Progenitor cell of endocrine pancreas (in vitro differentiated cells): ENCODE results near the gene LPAR3. TPM values are rescaled to one million over a fixed set of nuclear protein-coding genes. Genes with fewer than 3 reads are reported as not detected.
"Not testable (repeated sequence)": the region's sequence is repeated elsewhere in the genome, so short reads cannot be mapped to it uniquely, and the experiment has no call there.

Experiments
- DNase-seq: peaks from one replicate; pipeline ENCODE4 v3.0.0; 2021; ENCODE audit warnings: low spot score; ENCODE audit not compliant: unreplicated experiment
- H3K27ac Mint-ChIP-seq: 2 replicates; pipeline ENCODE4 v1.8.0; 2021; ENCODE audit warnings: mild to moderate bottlenecking, moderate library complexity, mixed read lengths
- H3K27me3 Mint-ChIP-seq: 2 replicates; pipeline ENCODE4 v1.8.0; 2021; ENCODE audit warnings: mixed read lengths
- H3K36me3 Mint-ChIP-seq: 2 replicates; pipeline ENCODE4 v1.8.0; 2022; ENCODE audit warnings: mixed read lengths; ENCODE audit not compliant: insufficient read depth
- H3K4me1 Mint-ChIP-seq: 2 replicates; pipeline ENCODE4 v1.8.0; 2021; ENCODE audit warnings: low read depth, mixed read lengths
- H3K4me3 Mint-ChIP-seq: 2 replicates; pipeline ENCODE4 v1.8.0; 2021; ENCODE audit warnings: low read depth, mild to moderate bottlenecking, moderate library complexity, mixed read lengths
- H3K9me3 Mint-ChIP-seq: 2 replicates; pipeline ENCODE4 v1.8.0; 2021; ENCODE audit warnings: low read depth, mixed read lengths
- total RNA-seq: library from RNA; stranded (reverse); gene quantifications from 2 replicates; pipeline ENCODE4 v1.2.1, GENCODE V29; 2021
- TF ChIP-seq, protein P1 (sequence below): fragments of 200-600 bp; sonication (generic); IDR thresholded peaks from one replicate; pipeline ENCODE4 v1.5.0; 2021; ENCODE audit warnings: antibody characterized with exemption, mild to moderate bottlenecking; ENCODE audit not compliant: unreplicated experiment

LPAR3 gene
- total RNA-seq, 1 donor from 2014 or later = 5.1 TPM

DNA sequence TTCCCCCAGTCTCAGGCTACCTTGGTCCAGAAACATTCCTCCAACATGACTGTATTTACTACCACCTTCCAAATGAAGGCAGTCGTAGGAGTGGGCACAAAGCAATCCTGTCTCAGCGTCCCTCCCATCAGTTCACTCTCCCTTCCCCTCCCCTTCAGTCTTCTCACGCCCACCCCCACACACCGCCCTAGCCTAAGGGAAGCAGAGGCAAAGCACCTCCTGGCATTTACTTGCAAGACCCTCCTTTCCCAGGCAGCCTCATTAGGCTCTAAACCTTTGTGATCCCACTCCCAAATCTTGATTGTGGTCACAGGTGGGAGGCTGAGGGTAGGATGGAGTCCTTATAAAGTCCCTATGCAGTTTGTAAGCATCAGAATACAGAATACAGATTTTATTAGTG is 23.9 kb upstream of the LPAR3 start:
- TF ChIP-seq, protein P1, sequence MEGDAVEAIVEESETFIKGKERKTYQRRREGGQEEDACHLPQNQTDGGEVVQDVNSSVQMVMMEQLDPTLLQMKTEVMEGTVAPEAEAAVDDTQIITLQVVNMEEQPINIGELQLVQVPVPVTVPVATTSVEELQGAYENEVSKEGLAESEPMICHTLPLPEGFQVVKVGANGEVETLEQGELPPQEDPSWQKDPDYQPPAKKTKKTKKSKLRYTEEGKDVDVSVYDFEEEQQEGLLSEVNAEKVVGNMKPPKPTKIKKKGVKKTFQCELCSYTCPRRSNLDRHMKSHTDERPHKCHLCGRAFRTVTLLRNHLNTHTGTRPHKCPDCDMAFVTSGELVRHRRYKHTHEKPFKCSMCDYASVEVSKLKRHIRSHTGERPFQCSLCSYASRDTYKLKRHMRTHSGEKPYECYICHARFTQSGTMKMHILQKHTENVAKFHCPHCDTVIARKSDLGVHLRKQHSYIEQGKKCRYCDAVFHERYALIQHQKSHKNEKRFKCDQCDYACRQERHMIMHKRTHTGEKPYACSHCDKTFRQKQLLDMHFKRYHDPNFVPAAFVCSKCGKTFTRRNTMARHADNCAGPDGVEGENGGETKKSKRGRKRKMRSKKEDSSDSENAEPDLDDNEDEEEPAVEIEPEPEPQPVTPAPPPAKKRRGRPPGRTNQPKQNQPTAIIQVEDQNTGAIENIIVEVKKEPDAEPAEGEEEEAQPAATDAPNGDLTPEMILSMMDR = no peak
- Mint-ChIP-seq H3K27me3 (no peaks in the 10 kb centered on the region), H3K36me3 (no peaks in the 10 kb centered on the region), H3K4me3 (no peak overlapping the region), H3K4me1 (peaks cover 26% of the 10 kb centered on the region), H3K9me3 (no peaks in the 10 kb centered on the region), H3K27ac (no peak overlapping the region)
- no peak for DNase-seq

DNA sequence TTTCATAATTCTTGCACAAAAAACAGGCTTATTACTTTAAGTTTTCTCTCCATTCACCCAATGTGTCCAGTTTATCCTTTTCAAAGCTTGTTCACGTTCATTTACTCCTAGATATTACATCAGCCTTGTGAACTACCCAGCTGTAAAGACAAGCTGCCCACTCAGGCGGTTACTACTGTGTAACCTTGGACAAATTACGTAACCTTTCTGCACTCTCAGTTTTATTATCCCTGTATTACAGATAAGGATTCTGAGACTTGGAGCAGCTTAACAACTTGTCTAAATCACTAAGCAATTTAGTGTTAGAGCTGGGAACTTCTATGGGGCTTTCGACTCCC is 20.5 kb upstream of the LPAR3 start:
- peaks cover 12% of the 10 kb centered on the region for H3K4me1 Mint-ChIP-seq
- H3K36me3 Mint-ChIP-seq = no peaks in the 10 kb centered on the region
- H3K9me3 Mint-ChIP-seq = no peaks in the 10 kb centered on the region
- no peak for DNase-seq
- H3K27me3 Mint-ChIP-seq = peaks cover 4% of the 10 kb centered on the region
- H3K27ac Mint-ChIP-seq = no peak overlapping the region
- no peak overlapping the region for H3K4me3 Mint-ChIP-seq
- TF ChIP-seq, protein P1 = no peak

DNA sequence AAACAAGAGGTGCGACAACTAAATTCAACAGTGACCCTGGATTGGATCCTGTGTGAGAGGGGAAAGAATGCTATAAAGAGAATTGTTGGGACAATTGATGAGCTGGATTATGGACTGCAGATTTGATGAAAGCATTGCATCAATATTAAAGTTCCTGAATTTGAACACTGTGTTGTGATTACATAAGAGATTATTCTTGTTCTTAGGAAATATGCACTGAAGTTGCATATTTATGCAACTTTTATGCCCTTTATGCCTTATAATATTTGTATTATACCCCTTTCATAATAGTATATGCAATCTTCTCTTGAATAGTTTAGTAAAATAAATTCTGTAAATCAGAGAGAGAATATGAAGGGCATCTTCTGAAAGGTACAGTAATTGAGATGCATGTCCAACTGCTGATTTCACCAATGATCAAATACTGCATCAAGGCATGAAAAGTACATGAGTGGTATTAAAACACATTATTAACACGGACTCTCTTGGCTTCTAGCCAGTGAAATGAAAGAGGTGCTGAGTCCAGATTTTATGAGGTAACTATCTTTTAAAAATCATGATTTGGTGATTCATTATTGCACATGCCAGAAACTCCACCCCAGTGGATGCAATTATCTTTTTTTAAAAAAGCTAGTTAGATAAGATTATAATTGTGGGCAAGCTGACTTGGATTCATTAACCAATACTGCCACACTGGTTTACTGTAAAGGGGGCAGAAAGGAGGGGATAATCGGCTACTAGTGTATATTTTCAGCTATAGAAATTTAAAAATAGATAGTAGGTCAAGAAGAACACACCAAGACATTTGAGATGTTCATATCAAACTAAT is 19.9 kb upstream of the LPAR3 start:
- H3K9me3 Mint-ChIP-seq = no peaks in the 10 kb centered on the region
- peaks cover 4% of the 10 kb centered on the region for H3K27me3 Mint-ChIP-seq
- TF ChIP-seq, protein P1 = no peak
- DNase-seq = no peak
- H3K27ac Mint-ChIP-seq = no peak overlapping the region
- peaks cover 8% of the 10 kb centered on the region for H3K4me1 Mint-ChIP-seq
- H3K36me3 Mint-ChIP-seq = no peaks in the 10 kb centered on the region
- H3K4me3 Mint-ChIP-seq = no peak overlapping the region

DNA sequence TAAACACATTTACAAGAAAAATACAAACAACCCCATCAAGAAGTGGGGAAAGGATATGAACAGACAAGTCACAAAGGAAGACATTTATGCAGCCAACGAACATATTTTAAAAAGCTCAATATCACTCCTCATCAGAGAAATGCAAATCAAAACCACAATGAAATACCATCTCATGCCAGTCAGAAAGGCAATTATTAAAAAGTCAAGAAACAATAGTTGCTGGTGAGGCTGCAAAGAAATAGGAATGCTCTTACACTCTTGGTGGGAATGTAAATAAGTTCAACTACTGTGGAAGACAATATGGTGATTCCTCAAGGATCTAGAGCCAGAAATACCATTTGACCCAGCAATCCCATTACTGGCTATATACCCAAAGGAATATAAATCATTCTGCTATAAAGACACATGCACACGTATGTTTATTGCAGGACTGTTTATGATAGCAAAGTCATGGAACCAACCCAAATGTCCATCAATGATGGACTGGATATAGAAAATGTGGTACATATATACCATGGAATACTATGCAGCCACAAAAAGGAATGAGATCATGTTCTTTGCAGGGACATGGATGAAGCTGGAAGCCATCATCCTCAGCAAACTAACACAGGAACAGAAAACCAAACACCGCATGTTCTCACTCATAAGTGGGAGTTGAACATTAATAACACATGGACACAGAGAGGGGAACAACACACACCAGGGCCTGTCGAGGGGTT is 15.9 kb upstream of the LPAR3 start:
- H3K36me3 Mint-ChIP-seq, DNase-seq, H3K27me3 Mint-ChIP-seq, H3K4me1 Mint-ChIP-seq, H3K9me3 Mint-ChIP-seq, H3K27ac Mint-ChIP-seq, H3K4me3 Mint-ChIP-seq: not testable (repeated sequence)

DNA sequence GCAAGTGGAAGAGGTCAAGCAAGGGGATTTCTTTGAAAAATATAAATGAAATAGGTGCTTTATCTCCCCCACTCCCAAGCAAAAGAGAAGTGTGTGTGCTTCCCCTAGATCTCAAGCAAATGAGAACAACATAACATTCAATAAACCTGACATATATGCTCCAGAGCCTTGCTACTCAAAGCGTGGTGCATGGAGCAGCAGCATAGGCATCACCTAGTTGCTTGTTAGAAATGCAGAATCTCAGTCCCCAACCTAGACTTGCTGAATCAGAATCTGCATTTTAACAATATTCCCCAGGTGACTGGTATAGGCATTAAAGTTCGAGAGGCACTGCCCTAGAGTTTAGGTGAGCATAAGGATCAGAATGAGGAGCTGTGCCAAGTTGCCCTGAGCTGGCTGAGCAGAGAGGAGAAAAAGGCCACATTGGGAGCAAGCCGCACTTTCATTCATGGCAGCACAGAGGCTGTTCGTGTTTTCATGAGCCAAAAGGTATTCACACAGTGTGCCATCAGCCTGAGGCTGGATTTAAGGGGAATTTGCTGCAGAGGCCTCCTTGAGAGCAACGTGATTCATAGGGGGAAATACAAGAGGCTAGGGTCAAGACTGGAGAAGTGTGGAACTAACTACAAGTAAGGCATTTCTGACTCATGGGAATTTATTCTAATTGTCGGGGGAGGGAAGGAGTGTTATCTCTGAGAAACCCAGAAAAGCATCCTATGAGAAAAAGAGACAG is 14.3 kb upstream of the LPAR3 start:
- Mint-ChIP-seq H3K36me3 (no peaks in the 10 kb centered on the region), H3K9me3 (peaks cover under 1% of the 10 kb centered on the region), H3K27ac (peak overlapping the region; percentile 41), H3K27me3 (peaks cover 8% of the 10 kb centered on the region), H3K4me1 (no peaks in the 10 kb centered on the region), H3K4me3 (no peak overlapping the region)
- TF ChIP-seq, protein P1 = no peak
- DNase-seq = no peak

DNA sequence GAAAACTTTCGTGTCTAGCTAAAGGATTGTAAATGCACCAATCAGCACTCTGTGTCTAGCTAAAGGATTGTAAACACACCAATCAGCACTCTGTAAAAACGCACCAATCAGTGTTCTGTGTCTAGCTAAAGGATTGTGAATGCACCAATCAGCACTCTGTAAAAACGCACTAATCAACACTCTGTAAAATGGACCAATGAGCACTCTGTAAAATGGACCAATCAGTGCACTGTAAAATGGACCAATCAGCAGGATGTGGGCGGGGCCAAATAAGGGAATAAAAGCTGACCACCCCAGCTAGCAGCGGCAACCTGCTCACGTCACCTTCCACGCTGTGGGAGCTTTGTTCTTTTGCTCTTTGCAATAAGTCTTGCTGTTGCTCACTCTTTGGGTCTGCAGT is 9.7 kb upstream of the LPAR3 start:
- not testable (repeated sequence) for H3K4me1 Mint-ChIP-seq, H3K27me3 Mint-ChIP-seq, H3K4me3 Mint-ChIP-seq, H3K27ac Mint-ChIP-seq, DNase-seq, H3K9me3 Mint-ChIP-seq, H3K36me3 Mint-ChIP-seq
